Endometrial microvascular endothelial cells (primary cell): Measurements from ENCODE around the gene GPC6. TPM values are rescaled to one million over a fixed set of nuclear protein-coding genes. Genes with fewer than 3 reads are reported as not detected.

ENCODE experiments used
- in situ Hi-C: cut with HindIII; loops from 2 replicates; pipeline ENCODE4 v1.10.0; 2017; ENCODE audit warnings: low sequenced_read_pairs, low pct_unique_long_range_greater_than_20kb; ENCODE audit errors: inconsistent ontology term
- total RNA-seq: library from RNA; depleted of rRNA; stranded (reverse); fragments of >200 nt; gene quantifications from one replicate; pipeline ENCODE4 v1.2.3, GENCODE V29; 2015; ENCODE audit errors: inconsistent ontology term

GPC6 gene
- total RNA-seq, 1 donor from 2014 or later: 0.46 TPM

DNA sequence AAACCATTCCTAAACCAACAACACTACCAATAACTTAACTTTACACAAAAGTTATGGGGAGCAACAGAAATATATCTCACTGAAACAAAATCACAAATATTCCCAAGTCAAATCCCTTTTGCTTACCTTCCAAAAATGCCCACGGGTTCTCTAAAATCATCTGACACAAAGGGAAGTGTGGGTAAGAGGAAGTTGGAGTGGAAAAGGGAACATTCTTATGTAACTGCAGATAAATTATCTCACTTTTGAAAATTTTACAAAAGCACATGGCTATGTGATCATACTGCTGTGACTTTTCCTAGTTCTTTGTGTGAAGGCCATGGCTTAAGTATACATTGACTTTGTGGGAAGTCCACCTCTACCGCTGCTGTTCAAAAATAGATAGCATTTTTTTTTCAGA is 350.5 kb downstream of the GPC6 start:
- in situ Hi-C loops: no loop called here

DNA sequence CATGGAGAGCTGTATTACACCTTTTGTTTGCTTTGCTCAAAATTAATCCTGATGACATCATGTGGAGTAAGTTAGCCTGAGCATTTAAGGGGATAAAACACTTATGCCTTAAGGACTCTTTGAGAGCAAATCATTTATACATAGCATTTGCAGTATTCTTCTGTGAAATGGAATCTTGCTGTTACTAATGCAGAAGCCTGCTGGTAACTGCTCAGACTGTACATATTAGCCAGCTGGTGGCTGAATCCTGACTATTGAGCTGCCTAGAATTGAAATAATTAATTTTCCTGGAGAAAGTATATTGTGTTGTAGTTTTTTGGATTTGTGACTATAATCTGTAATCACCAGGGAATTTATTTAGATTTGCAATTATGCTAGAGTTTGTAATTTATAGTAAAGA is 363.2 kb downstream of the GPC6 start:
- in situ Hi-C loops: no loop called here

DNA sequence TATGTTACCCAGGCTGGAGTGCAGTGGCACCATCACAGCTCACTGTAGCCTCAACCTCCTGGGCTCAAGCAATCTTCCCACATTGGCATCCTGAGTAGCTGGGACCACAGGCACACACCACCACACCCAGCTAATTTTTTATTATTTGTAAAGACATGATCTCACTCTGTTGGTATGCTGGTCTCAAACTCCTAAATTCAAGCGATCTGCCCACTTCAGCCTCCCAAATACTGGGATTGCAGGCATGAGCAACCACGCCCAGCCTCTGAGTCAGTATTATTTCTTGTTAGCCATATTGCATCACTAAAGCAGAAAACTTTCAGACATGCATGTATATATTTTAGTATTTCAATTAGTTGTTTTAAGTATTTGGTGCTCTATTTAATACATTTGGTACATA is 376.4 kb downstream of the GPC6 start:
- in situ Hi-C loops: no loop called here

DNA sequence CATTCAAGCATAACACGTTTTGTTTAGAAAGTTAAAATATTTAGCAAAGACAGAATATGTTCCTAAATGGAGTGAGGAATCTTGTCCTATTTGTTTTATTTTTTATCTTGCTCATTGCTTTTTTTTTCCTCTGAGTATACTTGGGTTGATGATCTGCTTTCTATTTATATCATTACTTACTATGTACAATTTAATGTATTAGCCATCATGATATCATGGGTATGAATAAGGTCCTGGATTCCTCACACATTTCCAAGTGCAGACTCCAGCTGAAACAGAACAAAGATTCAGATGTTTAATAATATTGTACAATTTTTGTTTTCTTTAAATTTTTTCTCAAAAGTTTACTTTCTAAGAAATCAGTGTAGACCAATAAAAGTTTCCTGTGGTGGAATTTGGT is 388.2 kb downstream of the GPC6 start:
- in situ Hi-C loops: no loop called here

DNA sequence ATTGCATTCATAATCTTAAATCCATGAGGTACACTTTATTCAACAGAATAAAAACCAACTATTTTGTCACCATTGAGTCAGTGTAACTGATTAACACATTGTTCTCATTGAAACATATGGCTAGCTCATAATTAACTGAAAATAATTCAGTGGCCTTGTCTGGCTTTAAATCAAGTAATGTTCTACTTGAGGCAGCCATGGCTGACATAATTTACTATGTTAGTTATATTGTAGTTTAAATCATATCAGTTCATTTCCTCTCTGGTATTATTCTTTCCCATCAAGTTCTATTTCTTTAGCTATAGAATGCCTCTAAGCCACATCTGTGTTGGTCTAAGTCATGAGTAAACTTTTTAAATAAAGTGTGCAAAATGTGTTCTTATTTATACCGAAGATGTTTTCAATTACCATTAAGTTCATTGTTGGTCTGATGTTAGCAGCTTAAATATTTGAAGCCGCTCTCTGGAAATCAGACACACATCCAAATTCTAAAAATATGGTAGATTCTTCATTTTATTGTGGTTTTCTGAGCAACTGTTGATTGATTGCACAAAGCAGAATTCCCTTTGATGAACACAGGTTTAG is 393.7 kb downstream of the GPC6 start:
- in situ Hi-C loops: no loop called here

DNA sequence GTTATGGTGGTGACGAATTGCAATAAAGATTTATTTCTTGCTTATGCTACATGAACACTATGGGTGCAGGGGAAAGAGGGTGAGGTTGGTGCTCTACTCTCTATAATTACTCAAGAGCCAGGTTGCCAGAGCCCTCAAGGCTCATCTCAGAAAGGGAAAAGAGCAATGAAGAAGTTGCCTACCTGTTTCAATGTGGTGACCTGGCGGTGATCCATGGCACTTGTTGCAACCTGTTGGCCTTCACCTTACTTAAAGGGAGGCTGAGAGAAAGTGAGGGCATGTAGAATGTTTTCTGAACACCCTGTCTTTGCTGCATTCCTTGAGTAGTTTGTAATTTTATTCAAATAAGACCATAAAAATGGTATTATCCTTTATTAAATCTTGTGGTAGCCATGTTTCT is 394.4 kb downstream of the GPC6 start:
- in situ Hi-C loops: no loop called here

DNA sequence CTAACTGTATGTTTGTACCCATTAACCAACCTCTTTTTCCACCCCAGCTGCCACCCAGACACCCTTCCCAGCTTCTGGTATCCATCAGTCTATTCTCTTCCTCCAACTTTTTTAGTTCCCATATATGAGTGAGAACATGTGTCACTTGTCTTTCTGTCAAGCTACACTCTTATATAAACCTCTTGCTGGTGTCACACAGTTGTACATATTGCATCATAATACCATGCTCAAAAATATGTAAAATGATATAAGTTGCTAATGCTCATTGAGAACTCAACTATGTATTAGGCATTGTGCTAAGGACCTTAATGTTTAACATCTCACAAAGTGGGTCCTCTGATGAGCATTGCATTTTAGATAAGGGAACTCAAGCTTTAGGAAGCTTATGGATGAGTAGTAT is 395.4 kb downstream of the GPC6 start:
- in situ Hi-C loops: no loop called here

DNA sequence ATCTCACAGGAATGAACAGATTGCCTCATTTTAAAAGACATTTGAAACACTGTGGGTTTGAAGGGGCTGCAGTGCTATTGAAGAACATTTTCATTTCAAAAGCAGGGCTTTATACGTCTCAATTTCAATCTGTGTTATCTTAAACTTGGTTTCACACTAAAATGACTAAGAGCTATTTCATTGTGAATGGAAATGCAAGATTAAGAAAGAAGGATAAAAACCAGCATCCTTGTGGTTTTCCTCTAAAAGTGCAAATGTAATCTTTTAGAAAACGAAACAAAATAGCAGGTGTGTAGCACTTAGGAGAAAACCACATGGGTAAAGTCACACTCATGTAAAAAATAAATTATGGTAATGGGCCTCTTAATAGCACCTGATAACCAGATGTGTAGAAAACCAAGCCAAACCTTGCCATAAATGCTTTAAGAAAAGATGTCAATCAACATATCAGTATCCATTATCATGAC is 397.7 kb downstream of the GPC6 start:
- in situ Hi-C loops: no loop called here

DNA sequence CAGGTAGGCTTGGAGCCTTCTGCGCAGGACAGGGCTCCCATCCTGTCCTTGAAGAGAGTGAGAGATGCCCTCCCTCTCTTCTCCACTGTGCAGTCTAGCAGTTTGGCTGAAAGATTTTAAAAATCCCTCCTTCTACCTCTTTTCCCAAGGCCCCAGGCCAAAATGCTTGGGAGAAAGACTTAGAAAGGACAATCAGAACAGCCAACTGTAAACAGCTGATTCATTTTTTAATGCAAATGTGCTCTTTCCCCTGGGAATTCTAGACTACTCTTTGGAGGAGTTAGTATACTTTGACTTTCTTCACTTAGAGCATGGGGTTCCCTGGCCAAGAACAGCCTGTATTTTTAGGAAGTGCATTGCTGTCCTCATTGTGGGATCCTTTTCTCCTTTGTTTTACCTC is 398.9 kb downstream of the GPC6 start:
- in situ Hi-C loops: no loop called here

DNA sequence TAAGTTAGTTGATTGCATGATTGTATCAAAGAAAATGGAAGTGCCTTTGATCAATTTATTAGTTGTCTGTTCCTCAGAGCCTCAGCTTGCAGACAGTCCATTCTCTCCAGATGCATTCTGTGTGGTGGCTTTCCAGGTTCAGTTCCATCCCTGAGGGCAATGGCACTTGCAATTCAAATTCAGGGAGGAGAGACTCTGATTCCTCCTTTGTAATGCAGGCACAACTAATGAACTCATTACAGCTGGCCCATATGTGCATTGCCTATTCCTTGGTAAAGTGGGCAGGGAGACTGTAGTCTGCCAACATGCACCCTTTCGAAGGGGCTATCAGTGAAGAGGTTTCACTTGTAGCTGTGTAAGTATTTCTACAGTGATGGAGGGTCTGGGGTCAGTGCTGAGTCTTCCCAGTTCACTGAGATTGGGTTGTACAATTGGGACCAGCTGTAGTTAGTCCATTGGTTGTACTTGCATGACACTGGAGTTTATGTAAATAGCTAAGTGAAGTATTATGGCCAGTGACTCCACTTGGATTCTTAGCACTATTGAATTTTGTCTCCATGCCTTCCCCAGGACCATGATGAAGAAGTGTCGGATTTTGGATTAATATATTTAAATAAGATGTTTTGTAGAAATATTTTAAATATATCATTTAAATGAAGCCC is 401.7 kb downstream of the GPC6 start:
- in situ Hi-C loops: no loop called here

DNA sequence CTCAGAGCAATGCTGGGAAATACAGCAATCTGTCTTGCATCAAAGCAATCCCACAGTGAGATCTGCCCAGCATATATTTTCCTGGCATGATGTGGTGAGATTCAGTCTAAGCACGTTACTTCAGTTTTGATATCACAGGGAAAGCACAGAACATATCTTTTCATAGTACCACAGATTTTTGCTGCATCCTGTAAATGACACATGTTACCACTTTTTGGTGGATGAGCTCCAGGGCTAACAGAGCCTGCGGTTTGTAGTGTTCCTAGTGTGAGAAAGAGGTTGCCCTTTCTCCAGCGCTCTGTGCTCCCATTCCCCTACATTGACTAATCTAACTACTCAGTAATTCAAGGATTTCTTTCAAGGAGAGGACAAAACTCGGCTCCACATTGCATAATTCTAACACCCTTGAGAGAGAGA is 409.0 kb downstream of the GPC6 start:
- in situ Hi-C loops: no loop called here

DNA sequence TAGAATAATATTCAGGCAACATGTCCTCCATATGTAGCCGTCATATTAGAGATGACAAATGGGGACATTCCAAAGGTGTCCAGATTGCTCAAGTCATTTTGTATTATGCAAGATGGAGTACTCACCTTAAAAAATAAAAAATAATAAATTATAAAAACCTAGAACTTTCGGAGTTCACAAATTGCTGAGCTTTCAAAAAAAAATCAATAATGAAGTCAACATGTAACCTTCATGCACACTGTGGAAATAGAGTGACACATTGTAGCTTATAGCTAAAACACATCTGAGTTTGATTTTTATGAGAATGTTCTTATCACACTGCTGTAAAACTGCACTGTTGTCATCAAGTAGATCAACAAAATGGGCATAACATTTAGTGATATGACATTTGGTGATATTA is 411.2 kb downstream of the GPC6 start:
- in situ Hi-C loops: no loop called here

DNA sequence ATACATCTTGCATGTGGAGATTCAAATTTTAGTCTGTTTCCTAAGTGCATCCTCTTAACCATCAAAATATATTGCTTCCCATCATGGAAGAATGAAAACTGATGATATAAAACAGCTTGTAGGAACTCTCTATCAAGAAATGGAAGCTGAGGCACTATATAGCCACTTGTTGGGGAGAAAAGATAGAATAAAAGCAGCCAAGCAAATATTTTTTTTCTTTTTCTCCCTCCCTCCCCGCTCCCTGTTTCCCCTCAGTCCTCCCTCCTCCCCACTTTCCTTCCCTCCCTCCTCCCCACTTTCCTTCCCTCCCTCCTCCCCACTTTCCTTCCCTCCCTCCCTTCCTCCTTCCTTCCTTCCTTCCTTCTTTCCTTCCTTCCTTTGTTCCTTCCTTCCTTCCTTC is 413.8 kb downstream of the GPC6 start:
- in situ Hi-C loops: no loop called here

DNA sequence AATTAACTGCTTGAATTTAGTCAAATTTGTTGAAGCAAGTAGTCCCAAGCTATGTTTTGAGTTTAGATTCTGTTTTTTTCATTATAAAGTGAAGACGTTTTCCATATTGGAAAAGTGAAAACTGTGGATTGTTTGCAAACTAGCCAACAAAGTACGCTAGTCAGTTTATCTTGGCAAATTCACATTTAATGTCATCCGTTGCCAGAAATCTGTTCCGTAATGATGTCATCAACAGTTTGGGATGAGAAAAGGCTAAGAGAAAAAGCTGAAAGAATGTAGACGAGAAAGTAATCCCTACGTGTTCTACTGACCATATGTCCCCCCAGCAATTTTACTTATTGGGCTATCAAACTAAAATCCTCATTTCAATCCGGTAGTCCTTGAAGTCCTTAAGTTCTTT is 419.6 kb downstream of the GPC6 start:
- in situ Hi-C loops: no loop called here

DNA sequence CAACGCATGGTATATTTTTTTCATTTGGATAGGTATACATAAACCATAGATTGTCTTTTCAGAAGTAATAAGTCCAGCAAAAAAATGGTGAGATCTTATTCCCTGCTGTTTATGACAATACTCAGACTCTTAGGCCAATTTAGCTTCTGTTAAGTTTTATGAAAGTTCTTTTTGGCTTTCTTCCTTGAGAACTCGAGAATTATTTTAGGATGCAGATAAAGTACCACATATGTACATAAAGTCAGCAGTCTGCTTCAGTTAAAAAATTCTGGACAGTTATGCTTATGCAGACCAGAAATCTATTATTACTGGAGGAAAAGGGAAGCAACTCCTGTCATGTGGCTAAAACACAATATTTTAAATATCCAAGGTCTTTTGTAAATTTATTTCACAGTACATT is 422.9 kb downstream of the GPC6 start:
- in situ Hi-C loops: no loop called here

DNA sequence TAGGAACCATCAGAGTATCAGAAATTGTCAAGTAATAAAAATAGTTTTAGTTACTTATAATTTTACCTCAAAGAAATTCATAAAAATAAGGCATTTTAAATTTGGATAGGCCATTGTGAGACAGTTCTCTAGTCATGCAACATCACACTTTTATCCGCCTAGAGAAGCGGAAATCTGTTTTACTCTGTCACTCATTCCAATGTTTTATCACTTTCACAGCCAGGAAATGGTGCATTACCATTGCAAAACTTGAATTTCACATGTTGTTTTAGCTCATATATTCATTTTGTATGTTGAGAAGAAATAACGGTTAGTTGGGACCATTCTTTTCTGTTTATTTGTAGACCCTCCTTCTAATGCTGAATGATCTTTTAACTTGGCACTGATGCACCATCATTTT is 427.2 kb downstream of the GPC6 start:
- in situ Hi-C loops: no loop called here

DNA sequence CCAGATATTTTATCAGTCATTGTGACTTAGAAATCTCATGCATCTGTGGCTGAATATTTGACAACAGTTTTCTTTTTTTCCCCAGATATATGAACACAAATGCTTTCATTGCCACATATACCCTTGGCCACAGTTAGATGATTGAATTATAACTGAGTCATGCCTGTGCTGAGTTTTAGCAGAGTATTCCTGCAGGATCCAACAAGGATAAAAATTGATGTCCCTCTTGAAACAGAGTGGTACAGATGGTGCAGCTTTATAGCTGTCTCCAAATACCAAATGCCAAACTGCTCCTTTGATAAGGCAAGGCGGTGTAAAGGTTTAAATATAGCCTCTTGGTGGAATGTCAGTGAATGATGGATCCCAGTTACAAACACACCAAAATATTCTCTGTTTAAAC is 428.5 kb downstream of the GPC6 start:
- in situ Hi-C loops: no loop called here

DNA sequence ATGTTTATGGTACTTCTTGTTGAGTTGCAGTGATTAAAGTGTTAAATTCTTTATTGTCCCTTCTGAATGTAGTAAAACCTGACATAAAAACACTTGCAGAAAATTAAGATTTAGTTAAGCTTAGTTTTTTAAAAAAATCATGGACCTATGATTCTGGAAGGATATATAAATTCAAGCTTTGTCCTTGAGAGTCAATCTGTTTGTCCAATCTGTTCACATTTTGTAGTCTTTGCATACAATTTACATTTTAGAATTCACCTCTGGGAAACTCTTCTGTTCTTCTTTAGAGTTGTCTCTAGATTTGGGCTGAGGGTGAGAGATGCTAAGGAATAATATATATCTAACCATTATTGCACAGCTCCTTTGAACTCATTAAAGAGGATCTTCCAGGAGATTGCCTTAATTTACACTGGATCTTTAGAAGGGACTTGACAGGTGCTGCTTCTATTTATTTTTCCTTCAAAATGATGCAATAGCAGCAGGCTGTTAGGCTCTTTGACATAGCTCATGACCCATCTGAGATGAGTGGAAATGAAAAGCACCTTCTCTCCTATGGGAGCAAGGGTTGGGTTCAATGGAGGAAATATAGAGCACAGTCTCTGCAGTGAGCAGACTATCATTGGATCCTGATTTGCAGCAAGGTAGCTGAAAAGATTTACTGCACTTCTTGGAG is 433.9 kb downstream of the GPC6 start:
- in situ Hi-C loops: no loop called here

DNA sequence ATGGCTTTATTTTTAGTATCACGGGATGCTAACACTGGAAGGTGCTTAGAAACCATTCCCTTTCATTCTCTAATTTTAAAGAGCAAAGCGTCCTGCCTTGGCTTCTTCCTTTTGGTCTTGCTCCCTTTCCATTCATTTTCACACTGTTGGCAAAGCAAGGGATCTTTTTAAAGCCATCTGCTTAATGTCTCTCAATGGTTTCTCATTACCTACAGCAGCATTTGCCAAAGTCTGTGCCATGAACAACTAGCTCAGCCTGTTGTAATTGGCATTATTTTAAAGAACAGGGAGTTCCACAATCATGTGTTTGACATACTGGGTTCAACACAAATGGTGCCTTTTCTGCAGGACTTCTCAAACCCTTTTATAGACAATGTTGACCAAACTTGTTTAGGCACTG is 444.3 kb downstream of the GPC6 start:
- in situ Hi-C loops: no loop called here

DNA sequence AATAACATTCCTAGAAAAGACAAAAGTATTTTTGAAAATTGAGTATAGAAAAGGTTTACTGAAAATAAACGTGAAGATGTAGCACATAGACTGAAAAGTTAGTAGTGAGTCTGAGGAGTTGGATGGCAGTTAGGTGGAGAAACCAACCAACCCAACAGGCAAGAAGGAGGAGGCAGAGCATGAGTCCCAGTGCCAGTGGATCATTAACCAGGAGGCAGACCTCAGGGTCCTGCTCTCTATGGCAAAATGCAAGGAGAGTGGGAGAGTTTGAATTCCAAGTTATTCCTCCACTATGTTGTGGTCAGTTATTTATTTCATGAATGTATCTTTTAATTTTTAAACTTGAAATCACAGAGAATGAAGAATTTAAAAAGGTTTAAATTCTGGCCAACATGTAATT is 446.4 kb downstream of the GPC6 start:
- in situ Hi-C loops: no loop called here
